HL-60 (cell line): ENCODE results near the gene FBN1.

ENCODE experiments used
- CTCF ChIP-seq: IDR thresholded peaks from one replicate; pipeline ENCODE4 v1.5.1; 2011; ENCODE audit warnings: low read length, control low read depth, inconsistent platforms; ENCODE audit not compliant: insufficient read depth
- GABPA ChIP-seq: IDR thresholded peaks from 2 replicates; pipeline ENCODE4 v1.6.1; 2012; ENCODE audit warnings: low read depth
- POLR2AphosphoS5 ChIP-seq: IDR thresholded peaks from 2 replicates; pipeline ENCODE4 v1.6.1; 2012; ENCODE audit warnings: low read depth
- TF ChIP-seq, protein P1 (sequence below): IDR thresholded peaks from 2 replicates; pipeline ENCODE4 v1.6.1; 2012; ENCODE audit warnings: low read depth; ENCODE audit not compliant: insufficient replicate concordance

GRCh38 chr15:48427960-48428547, 217.5 kb downstream of the FBN1 start:
- TF ChIP-seq CTCF (no peak), POLR2AphosphoS5 (no peak), GABPA (no peak)
- TF ChIP-seq, protein P1, sequence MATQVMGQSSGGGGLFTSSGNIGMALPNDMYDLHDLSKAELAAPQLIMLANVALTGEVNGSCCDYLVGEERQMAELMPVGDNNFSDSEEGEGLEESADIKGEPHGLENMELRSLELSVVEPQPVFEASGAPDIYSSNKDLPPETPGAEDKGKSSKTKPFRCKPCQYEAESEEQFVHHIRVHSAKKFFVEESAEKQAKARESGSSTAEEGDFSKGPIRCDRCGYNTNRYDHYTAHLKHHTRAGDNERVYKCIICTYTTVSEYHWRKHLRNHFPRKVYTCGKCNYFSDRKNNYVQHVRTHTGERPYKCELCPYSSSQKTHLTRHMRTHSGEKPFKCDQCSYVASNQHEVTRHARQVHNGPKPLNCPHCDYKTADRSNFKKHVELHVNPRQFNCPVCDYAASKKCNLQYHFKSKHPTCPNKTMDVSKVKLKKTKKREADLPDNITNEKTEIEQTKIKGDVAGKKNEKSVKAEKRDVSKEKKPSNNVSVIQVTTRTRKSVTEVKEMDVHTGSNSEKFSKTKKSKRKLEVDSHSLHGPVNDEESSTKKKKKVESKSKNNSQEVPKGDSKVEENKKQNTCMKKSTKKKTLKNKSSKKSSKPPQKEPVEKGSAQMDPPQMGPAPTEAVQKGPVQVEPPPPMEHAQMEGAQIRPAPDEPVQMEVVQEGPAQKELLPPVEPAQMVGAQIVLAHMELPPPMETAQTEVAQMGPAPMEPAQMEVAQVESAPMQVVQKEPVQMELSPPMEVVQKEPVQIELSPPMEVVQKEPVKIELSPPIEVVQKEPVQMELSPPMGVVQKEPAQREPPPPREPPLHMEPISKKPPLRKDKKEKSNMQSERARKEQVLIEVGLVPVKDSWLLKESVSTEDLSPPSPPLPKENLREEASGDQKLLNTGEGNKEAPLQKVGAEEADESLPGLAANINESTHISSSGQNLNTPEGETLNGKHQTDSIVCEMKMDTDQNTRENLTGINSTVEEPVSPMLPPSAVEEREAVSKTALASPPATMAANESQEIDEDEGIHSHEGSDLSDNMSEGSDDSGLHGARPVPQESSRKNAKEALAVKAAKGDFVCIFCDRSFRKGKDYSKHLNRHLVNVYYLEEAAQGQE: no peak
